RWPE2 (cell line): ENCODE results near the gene PTHLH.

Source experiments
- ATAC-seq: fragments of 200-7000 bp; cut with Tn5 transposase; 3 replicates; pipeline ENCODE4 v1.9.1; 2021; ENCODE audit warnings: low read depth
- DNase-seq: peaks from one replicate; pipeline ENCODE4 v3.0.0-alpha.2; 2020; ENCODE audit warnings: low spot score
- H3K27ac ChIP-seq: fragments of 450-650 bp; 2 replicates; pipeline ENCODE4 v1.5.1; 2017; ENCODE audit warnings: mild to moderate bottlenecking; ENCODE audit not compliant: poor library complexity, severe bottlenecking
- H3K27me3 ChIP-seq: fragments of 250-450 bp; sonication (Bioruptor Pico); 2 replicates; pipeline ENCODE4 v1.5.1; 2021; ENCODE audit warnings: mild to moderate bottlenecking, moderate library complexity; ENCODE audit not compliant: insufficient read depth, poor library complexity, severe bottlenecking
- H3K36me3 ChIP-seq: fragments of 250-450 bp; sonication (Bioruptor Pico); 2 replicates; pipeline ENCODE4 v1.5.1; 2020; ENCODE audit warnings: low read depth, mild to moderate bottlenecking, moderate library complexity
- H3K4me1 ChIP-seq: fragments of 250-450 bp; sonication (Bioruptor Pico); 2 replicates; pipeline ENCODE4 v1.5.1; 2021; ENCODE audit warnings: mild to moderate bottlenecking, moderate library complexity; ENCODE audit not compliant: insufficient read depth, poor library complexity, severe bottlenecking
- H3K4me3 ChIP-seq: fragments of 250-450 bp; sonication (Bioruptor Pico); 2 replicates; pipeline ENCODE4 v1.5.1; 2021; ENCODE audit warnings: mild to moderate bottlenecking, moderate library complexity; ENCODE audit not compliant: severe bottlenecking
- H3K9me3 ChIP-seq: fragments of 250-450 bp; sonication (Bioruptor Pico); 2 replicates; pipeline ENCODE4 v1.5.1; 2021; ENCODE audit warnings: mild to moderate bottlenecking, moderate library complexity; ENCODE audit not compliant: severe bottlenecking
- CTCF ChIP-seq: fragments of 450-650 bp; IDR thresholded peaks from one replicate; pipeline ENCODE4 v1.5.1; 2017; ENCODE audit warnings: mild to moderate bottlenecking, moderate library complexity; ENCODE audit not compliant: poor library complexity, severe bottlenecking

PTHLH gene

GRCh38 chr12:27998658-27999057, 26.1 kb upstream of the PTHLH start:
- H3K27me3 ChIP-seq, result no peaks in the 10 kb centered on the region
- DNase-seq, result no peak
- no peaks in the 10 kb centered on the region for H3K9me3 ChIP-seq
- H3K4me1 ChIP-seq, result peaks cover 17% of the 10 kb centered on the region
- H3K36me3 ChIP-seq, result no peaks in the 10 kb centered on the region
- H3K4me3 ChIP-seq, result no peak overlapping the region
- peak overlapping the region; percentile 77 for H3K27ac ChIP-seq
- TF ChIP-seq CTCF, result no peak
- no peak; the same call in 2 of the 3 replicates for ATAC-seq

- ATAC-seq, result no peak
- no peaks in the 10 kb centered on the region for H3K9me3 ChIP-seq
- peak overlapping the region; percentile 77 for H3K27ac ChIP-seq
- H3K4me1 ChIP-seq, result peaks cover 17% of the 10 kb centered on the region
- no peak for DNase-seq
- H3K27me3 ChIP-seq, result no peaks in the 10 kb centered on the region
- H3K4me3 ChIP-seq, result no peak overlapping the region
- no peaks in the 10 kb centered on the region for H3K36me3 ChIP-seq
- no peak for TF ChIP-seq CTCF
These were observed 25.6 kb upstream of the PTHLH start for GRCh38 chr12:27998170-27998569.

GRCh38 chr12:27996761-27997160, 24.2 kb upstream of the PTHLH start:
- Histone ChIP-seq H3K36me3 (no peaks in the 10 kb centered on the region), H3K4me1 (peaks cover 17% of the 10 kb centered on the region), H3K27me3 (no peaks in the 10 kb centered on the region), H3K27ac (no peak overlapping the region), H3K9me3 (no peaks in the 10 kb centered on the region), H3K4me3 (no peak overlapping the region)
- no peak for ATAC-seq
- DNase-seq, result no peak
- TF ChIP-seq CTCF, result no peak

- no peak for DNase-seq
- no peak for ATAC-seq
- Histone ChIP-seq H3K4me1 (peaks cover 16% of the 10 kb centered on the region), H3K27ac (no peak overlapping the region), H3K36me3 (no peaks in the 10 kb centered on the region), H3K9me3 (no peaks in the 10 kb centered on the region), H3K4me3 (no peak overlapping the region), H3K27me3 (no peaks in the 10 kb centered on the region)
- TF ChIP-seq CTCF, result no peak
These were observed 22.9 kb upstream of the PTHLH start for GRCh38 chr12:27995406-27995805.

- TF ChIP-seq CTCF, result no peak
These were observed 16.2 kb upstream of the PTHLH start for GRCh38 chr12:27988594-27989233.

More at GRCh38 chr12:27988594-27989233, 16.2 kb upstream of the PTHLH start:
- H3K9me3 ChIP-seq, result no peaks in the 10 kb centered on the region
- ATAC-seq (no peak), DNase-seq (no peak)
- no peaks in the 10 kb centered on the region for H3K27me3 ChIP-seq
- no peak overlapping the region for H3K27ac ChIP-seq
- peaks cover 11% of the 10 kb centered on the region for H3K4me1 ChIP-seq
- H3K36me3 ChIP-seq, result no peaks in the 10 kb centered on the region
- no peak overlapping the region for H3K4me3 ChIP-seq
